ENCODE results near the gene EPS8L3.
"Not testable (repeated sequence)": the region's sequence is repeated elsewhere in the genome, so short reads cannot be mapped to it uniquely, and the experiment has no call there.

Gene EPS8L3

GRCh38 chr1:109780982-109781381, 17.3 kb upstream of the EPS8L3 start:
- no peak for DNase-seq (ENCODE audit: low read depth)

GRCh38 chr1:109777980-109778625, 14.4 kb upstream of the EPS8L3 start:
- no peak for DNase-seq (ENCODE audit: low read depth)

- DNase-seq (ENCODE audit: low read depth), result no peak
These were observed 13.7 kb upstream of the EPS8L3 start for GRCh38 chr1:109777436-109777835.

- DNase-seq (ENCODE audit: low read depth), result peak; percentile 55
These were observed 13.2 kb upstream of the EPS8L3 start for GRCh38 chr1:109776911-109777310.

GRCh38 chr1:109776206-109776835, 12.6 kb upstream of the EPS8L3 start:
- no peak for DNase-seq (ENCODE audit: low read depth)

- DNase-seq (ENCODE audit: low read depth), result no peak
These were observed 11.7 kb upstream of the EPS8L3 start for GRCh38 chr1:109775398-109775797.

GRCh38 chr1:109773900-109774485, 10.3 kb upstream of the EPS8L3 start:
- DNase-seq (ENCODE audit: low read depth), result no peak

GRCh38 chr1:109773203-109773899, 9.6 kb upstream of the EPS8L3 start:
- peak; percentile 58 for DNase-seq (ENCODE audit: low read depth)

- DNase-seq (ENCODE audit: low read depth), result no peak
These were observed 9.0 kb upstream of the EPS8L3 start for GRCh38 chr1:109772658-109773202.

GRCh38 chr1:109771712-109772657, 8.3 kb upstream of the EPS8L3 start:
- no peak for DNase-seq (ENCODE audit: low read depth)

- no peak for DNase-seq (ENCODE audit: low read depth)
These were observed 6.8 kb upstream of the EPS8L3 start for GRCh38 chr1:109770331-109771095.

GRCh38 chr1:109769330-109770078, 5.8 kb upstream of the EPS8L3 start:
- no peak for DNase-seq (ENCODE audit: low read depth)

GRCh38 chr1:109768820-109769219, 5.1 kb upstream of the EPS8L3 start:
- DNase-seq (ENCODE audit: low read depth), result no peak

- no peak for DNase-seq (ENCODE audit: low read depth)
These were observed 4.6 kb upstream of the EPS8L3 start for GRCh38 chr1:109768335-109768650.

- DNase-seq (ENCODE audit: low read depth), result no peak
These were observed 4.1 kb upstream of the EPS8L3 start for GRCh38 chr1:109767637-109768334.

GRCh38 chr1:109766991-109767636, 3.4 kb upstream of the EPS8L3 start:
- DNase-seq (ENCODE audit: low read depth), result not testable (repeated sequence)

- DNase-seq (ENCODE audit: low read depth), result no peak
These were observed 2.3 kb upstream of the EPS8L3 start for GRCh38 chr1:109765896-109766615.

GRCh38 chr1:109765483-109765815, 1.7 kb upstream of the EPS8L3 start:
- no peak for DNase-seq (ENCODE audit: low read depth)
